Progenitor cell of endocrine pancreas (in vitro differentiated cells): ENCODE measurements around the gene CALHM6. TPM values are rescaled to one million over a fixed set of nuclear protein-coding genes. Genes with fewer than 3 reads are reported as not detected.

ENCODE experiments used
- DNase-seq: peaks from one replicate; pipeline ENCODE4 v3.0.0; 2021; ENCODE audit warnings: low spot score; ENCODE audit not compliant: unreplicated experiment
- H3K27ac Mint-ChIP-seq: 2 replicates; pipeline ENCODE4 v1.8.0; 2021; ENCODE audit warnings: mild to moderate bottlenecking, moderate library complexity, mixed read lengths
- H3K27me3 Mint-ChIP-seq: 2 replicates; pipeline ENCODE4 v1.8.0; 2021; ENCODE audit warnings: mixed read lengths
- H3K36me3 Mint-ChIP-seq: 2 replicates; pipeline ENCODE4 v1.8.0; 2022; ENCODE audit warnings: mixed read lengths; ENCODE audit not compliant: insufficient read depth
- H3K4me1 Mint-ChIP-seq: 2 replicates; pipeline ENCODE4 v1.8.0; 2021; ENCODE audit warnings: low read depth, mixed read lengths
- H3K4me3 Mint-ChIP-seq: 2 replicates; pipeline ENCODE4 v1.8.0; 2021; ENCODE audit warnings: low read depth, mild to moderate bottlenecking, moderate library complexity, mixed read lengths
- H3K9me3 Mint-ChIP-seq: 2 replicates; pipeline ENCODE4 v1.8.0; 2021; ENCODE audit warnings: low read depth, mixed read lengths
- CTCF ChIP-seq: fragments of 200-600 bp; sonication (generic); IDR thresholded peaks from one replicate; pipeline ENCODE4 v1.5.0; 2021; ENCODE audit warnings: antibody characterized with exemption, mild to moderate bottlenecking; ENCODE audit not compliant: unreplicated experiment
- total RNA-seq: library from RNA; stranded (reverse); gene quantifications from 2 replicates; pipeline ENCODE4 v1.2.1, GENCODE V29; 2021

CALHM6 gene
- total RNA-seq, 1 donor from 2014 or later = 1.2 TPM

- Mint-ChIP-seq H3K9me3 (peaks cover 16% of the 10 kb centered on the region), H3K36me3 (no peaks in the 10 kb centered on the region), H3K27me3 (peaks cover 2% of the 10 kb centered on the region), H3K27ac (peak overlapping the region; percentile 89), H3K4me1 (peaks cover 2% of the 10 kb centered on the region), H3K4me3 (no peak overlapping the region)
- DNase-seq = no peak
- no peak for TF ChIP-seq CTCF
Measured at GRCh38 chr6:116512111-116512559, 51.0 kb downstream of the CALHM6 start.

- Mint-ChIP-seq H3K27ac (no peak overlapping the region), H3K27me3 (peaks cover 2% of the 10 kb centered on the region), H3K4me3 (no peak overlapping the region)
Measured at GRCh38 chr6:116512734-116513133, 51.6 kb downstream of the CALHM6 start.

More at GRCh38 chr6:116512734-116513133, 51.6 kb downstream of the CALHM6 start:
- H3K9me3 Mint-ChIP-seq = peaks cover 16% of the 10 kb centered on the region
- no peak for TF ChIP-seq CTCF
- H3K36me3 Mint-ChIP-seq = no peaks in the 10 kb centered on the region
- peaks cover 2% of the 10 kb centered on the region for H3K4me1 Mint-ChIP-seq
- no peak for DNase-seq

Other genes with a start within 250 kb of the CALHM6 start
- gene TSPYL4, start 207.3 kb upstream of the CALHM6 start, total RNA-seq = 69.0 and 72.1 TPM in 2 replicates
- 101 and 102 TPM in 2 replicates for gene TSPYL1, start 181.4 kb upstream of the CALHM6 start, total RNA-seq
- gene DSE, start 90.4 kb upstream of the CALHM6 start, total RNA-seq = 20.4 and 21.4 TPM in 2 replicates
- 0.05 and 0.09 TPM in 2 replicates for gene CALHM5, start 50.3 kb downstream of the CALHM6 start, total RNA-seq
- not detected in 2 replicates for gene TRAPPC3L, start 84.3 kb downstream of the CALHM6 start, total RNA-seq
- gene CALHM4, start 92.4 kb downstream of the CALHM6 start, total RNA-seq = not detected in 2 replicates
- gene RWDD1, start 110.1 kb downstream of the CALHM6 start, total RNA-seq = 35.8 and 36.2 TPM in 2 replicates
- gene RSPH4A, start 155.1 kb downstream of the CALHM6 start, total RNA-seq = 5.4 and 6.3 TPM in 2 replicates
- 16.8 and 18.0 TPM in 2 replicates for gene ZUP1, start 207.4 kb downstream of the CALHM6 start, total RNA-seq
- gene KPNA5, start 219.8 kb downstream of the CALHM6 start, total RNA-seq = 21.1 and 24.5 TPM in 2 replicates